ENCODE measurements around the gene CSRP3.
"Not testable (repeated sequence)": the region's sequence is repeated elsewhere in the genome, so short reads cannot be mapped to it uniquely, and the experiment has no call there.

The CSRP3 gene

GRCh38 chr11:19164230-19164855, 37.4 kb downstream of the CSRP3 start:
- TF ChIP-seq CTCF (IDR thresholded peaks at IDR 0.05; ENCODE audit: low read depth, low read length), result no peak
- no peak overlapping the region for H3K4me3 ChIP-seq (replicated peaks in 1 of 2; ENCODE audit: low read depth in 2 of 2, low read length in 2 of 2)
- no peak for DNase-seq (ENCODE audit: low read depth in 2 of 2)

- no peak overlapping the region for H3K4me3 ChIP-seq (replicated peaks in 1 of 2; ENCODE audit: low read depth in 2 of 2, low read length in 2 of 2)
- no peak for DNase-seq (ENCODE audit: low read depth in 2 of 2)
- TF ChIP-seq CTCF (IDR thresholded peaks at IDR 0.05; ENCODE audit: low read depth, low read length), result no peak
These were observed 38.2 kb downstream of the CSRP3 start for GRCh38 chr11:19163617-19164016.

GRCh38 chr11:19162951-19163505, 38.8 kb downstream of the CSRP3 start:
- no peak for DNase-seq (ENCODE audit: low read depth in 2 of 2)
- TF ChIP-seq CTCF (IDR thresholded peaks at IDR 0.05; ENCODE audit: low read depth, low read length), result no peak
- H3K4me3 ChIP-seq (replicated peaks in 1 of 2; ENCODE audit: low read depth in 2 of 2, low read length in 2 of 2), result no peak overlapping the region

- DNase-seq (ENCODE audit: low read depth in 2 of 2), result no peak
- no peak for TF ChIP-seq CTCF (IDR thresholded peaks at IDR 0.05; ENCODE audit: low read depth, low read length)
- H3K4me3 ChIP-seq (replicated peaks in 1 of 2; ENCODE audit: low read depth in 2 of 2, low read length in 2 of 2), result no peak overlapping the region
These were observed 40.1 kb downstream of the CSRP3 start for GRCh38 chr11:19161651-19162050.

GRCh38 chr11:19160847-19161246, 40.9 kb downstream of the CSRP3 start:
- no peak overlapping the region for H3K4me3 ChIP-seq (replicated peaks in 1 of 2; ENCODE audit: low read depth in 2 of 2, low read length in 2 of 2)
- DNase-seq (ENCODE audit: low read depth in 2 of 2), result peak; percentile 6 to 23
- no peak for TF ChIP-seq CTCF (IDR thresholded peaks at IDR 0.05; ENCODE audit: low read depth, low read length)

- no peak overlapping the region for H3K4me3 ChIP-seq (replicated peaks in 1 of 2; ENCODE audit: low read depth in 2 of 2, low read length in 2 of 2)
- TF ChIP-seq CTCF (IDR thresholded peaks at IDR 0.05; ENCODE audit: low read depth, low read length), result no peak
- DNase-seq (ENCODE audit: low read depth in 2 of 2), result no peak
These were observed 44.9 kb downstream of the CSRP3 start for GRCh38 chr11:19156892-19157291.

GRCh38 chr11:19145319-19145718, 56.5 kb downstream of the CSRP3 start:
- H3K4me3 ChIP-seq (replicated peaks in 1 of 2; ENCODE audit: low read depth in 2 of 2, low read length in 2 of 2), result no peak overlapping the region
- no peak for TF ChIP-seq CTCF (IDR thresholded peaks at IDR 0.05; ENCODE audit: low read depth, low read length)
- DNase-seq (ENCODE audit: low read depth in 2 of 2), result no peak

GRCh38 chr11:19136884-19137283, 64.9 kb downstream of the CSRP3 start:
- DNase-seq (ENCODE audit: low read depth in 2 of 2); H3K4me3 ChIP-seq (replicated peaks in 1 of 2; ENCODE audit: low read depth in 2 of 2, low read length in 2 of 2): not testable (repeated sequence)

Measured in cardiac fibroblast (primary cell).